ENCODE results near the gene ROGDI.

DNA sequence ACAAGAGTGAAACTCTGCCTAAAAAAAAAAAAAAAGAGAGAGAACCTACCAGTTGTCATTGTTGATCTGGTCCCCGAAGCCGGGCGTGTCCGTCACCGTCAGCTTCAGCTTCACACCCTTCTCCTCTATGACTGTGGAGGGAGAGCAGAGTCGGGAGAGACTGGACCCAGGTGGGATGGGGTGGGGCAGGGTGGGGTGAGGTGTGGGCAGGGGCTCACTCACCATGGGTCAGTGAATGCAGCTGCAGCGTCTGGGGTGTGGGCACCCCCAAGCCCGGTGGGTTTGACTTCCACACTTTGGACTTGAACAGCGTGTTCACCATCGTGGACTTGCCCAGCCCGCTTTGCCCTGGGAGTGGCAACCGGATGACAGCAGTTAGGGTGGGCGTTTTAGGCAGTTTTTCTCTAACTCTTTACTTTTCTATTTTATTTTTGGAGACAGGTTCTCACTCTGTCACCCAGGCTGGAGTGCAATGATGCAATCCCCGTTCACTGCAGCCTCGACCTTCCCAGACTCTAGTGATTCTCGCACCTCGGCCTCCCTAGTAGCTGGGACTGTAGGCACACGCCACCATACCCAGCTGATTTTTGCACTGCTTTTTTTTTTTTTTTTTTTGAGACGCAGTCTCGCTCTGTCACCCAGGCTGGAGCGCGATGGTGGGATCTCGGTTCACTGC is 16.5 kb downstream of the ROGDI start:
- TF ChIP-seq EZH2 (IDR thresholded peaks at IDR 0.05; ENCODE audit: insufficient read depth, poor library complexity, severe bottlenecking) (no peak), EZH2phosphoT487 (IDR thresholded peaks at IDR 0.05; ENCODE audit: insufficient read depth, low read depth) (no peak)
